CD8-positive, alpha-beta memory T cell (primary cell): ENCODE data around the gene NFE2L1. TPM values are rescaled to one million over a fixed set of nuclear protein-coding genes. Genes with fewer than 3 reads are reported as not detected.
A peak's percentile ranks its signal among the peaks of the same experiment; 100 is the strongest.

Source experiments
- CTCF ChIA-PET: fragments of 350-600 bp; sonication (Branson Sonifier 250); formaldehyde crosslinking; loops from one replicate; lab custom pipeline; 2021; ENCODE audit warnings: antibody characterized with exemption; lab: Charles Lee
- POLR2A ChIA-PET: fragments of 350-600 bp; sonication (Branson Sonifier 250); formaldehyde crosslinking; loops from one replicate; lab custom pipeline; 2021; ENCODE audit warnings: antibody characterized with exemption; lab: Charles Lee
- DNase-seq, 5 donors: peaks; one replicate each; pipeline versions ENCODE4 v3.0.0 to v3.0.0-alpha.2; 2020 to 2022; ENCODE audit warnings: mixed read lengths in 1 of 5
- H3K27ac ChIP-seq: one replicate; pipeline ENCODE4 v1.7.0; 2013; ENCODE audit warnings: low read depth, mild to moderate bottlenecking, low read length, moderate library complexity
- H3K27me3 ChIP-seq: 2 replicates; pipeline ENCODE4 v1.7.0; 2013; ENCODE audit warnings: low read length, mild to moderate bottlenecking; ENCODE audit not compliant: insufficient read depth, poor library complexity, severe bottlenecking
- H3K36me3 ChIP-seq: 2 replicates; pipeline ENCODE4 v1.7.0; 2013; ENCODE audit warnings: mild to moderate bottlenecking, low read length, moderate library complexity; ENCODE audit not compliant: insufficient read depth
- H3K4me1 ChIP-seq: 2 replicates; pipeline ENCODE4 v1.7.0; 2013; ENCODE audit warnings: mild to moderate bottlenecking, low read length, moderate library complexity; ENCODE audit not compliant: insufficient read depth
- H3K4me3 ChIP-seq: 2 replicates; pipeline ENCODE4 v1.7.0; 2013; ENCODE audit warnings: mild to moderate bottlenecking, low read length
- H3K9me3 ChIP-seq: 2 replicates; pipeline ENCODE4 v1.7.0; 2013; ENCODE audit warnings: mild to moderate bottlenecking, low read length
- H3K27ac Mint-ChIP-seq, 8 donors: one replicate each; pipeline ENCODE4 v1.8.0; 2020 to 2021; ENCODE audit warnings: mixed read lengths in 8 of 8, mild to moderate bottlenecking in 6 of 8, inconsistent platforms in 3 of 8, moderate library complexity in 3 of 8
- H3K27me3 Mint-ChIP-seq, 2 donors: one replicate each; pipeline ENCODE4 v1.8.0; 2020 to 2021; ENCODE audit warnings: mixed read lengths in 2 of 2, mild to moderate bottlenecking in 1 of 2, moderate library complexity in 1 of 2
- H3K36me3 Mint-ChIP-seq, 3 donors: one replicate each; pipeline ENCODE4 v1.8.0; 2020 to 2021; ENCODE audit warnings: mixed read lengths in 3 of 3, inconsistent platforms in 1 of 3, mild to moderate bottlenecking in 1 of 3
- H3K4me1 Mint-ChIP-seq, 3 donors: one replicate each; pipeline ENCODE4 v1.8.0; 2020 to 2021; ENCODE audit warnings: mixed read lengths in 3 of 3, inconsistent platforms in 1 of 3, mild to moderate bottlenecking in 1 of 3
- H3K4me3 Mint-ChIP-seq, 7 donors: one replicate each; pipeline ENCODE4 v1.8.0; 2020 to 2021; ENCODE audit warnings: mixed read lengths in 7 of 7, mild to moderate bottlenecking in 6 of 7, moderate library complexity in 4 of 7, inconsistent platforms in 2 of 7
- H3K9me3 Mint-ChIP-seq, 5 donors: one replicate each; pipeline ENCODE4 v1.8.0; 2020 to 2022; ENCODE audit warnings: mixed read lengths in 5 of 5, mild to moderate bottlenecking in 3 of 5, moderate library complexity in 2 of 5, inconsistent platforms in 1 of 5
- polyA plus RNA-seq: library from polyadenylated mRNA; unstranded; fragments of 300-500 nt; fragmentation: Illumina TruSeq; gene quantifications from one replicate; pipeline ENCODE4 v1.2.3, GENCODE V29; 2021
- total RNA-seq, 2 experiments: library from RNA; stranded (reverse); gene quantifications; one replicate each; pipeline ENCODE4 v1.2.3, GENCODE V29; 2021

The NFE2L1 gene
- total and polyA plus RNA-seq, 3 experiments from 2014 or later, result 13.1 to 98.4 (median 94.5) TPM

GRCh38 chr17:48051706-48052486 is 3.7 kb downstream of the NFE2L1 start:
- H3K27me3 ChIP-seq, result no peaks in the 10 kb centered on the region
- H3K4me1 Mint-ChIP-seq, result peaks cover 63 to 74% (median 70%) of the 10 kb centered on the region in 3 donors
- no peak overlapping the region for H3K4me3 Mint-ChIP-seq
- peaks cover 48% of the 10 kb centered on the region for H3K4me1 ChIP-seq
- CTCF ChIA-PET, result interaction anchor here (0.6 to 1.2 kb wide), 3 partner anchors 8 to 102 kb away, joined by 3 read pairs; no protein-coding TSS in a partner anchor
- H3K9me3 ChIP-seq, result no peaks in the 10 kb centered on the region
- no peaks in the 10 kb centered on the region for H3K9me3 Mint-ChIP-seq
- H3K4me3 ChIP-seq, result no peak overlapping the region
- POLR2A ChIA-PET, result no interaction called here
- H3K36me3 Mint-ChIP-seq, result peaks cover 4 to 73% (median 17%) of the 10 kb centered on the region in 3 donors
- H3K27ac Mint-ChIP-seq, result peak overlapping the region in 4 of 8 donors; percentile 4 to 74 (median 28)
- DNase-seq, result no peak
- H3K27me3 Mint-ChIP-seq, result peaks cover 0 to 4% of the 10 kb centered on the region in 2 donors
- H3K27ac ChIP-seq, result no peak overlapping the region
- peaks cover 35% of the 10 kb centered on the region for H3K36me3 ChIP-seq

DNA sequence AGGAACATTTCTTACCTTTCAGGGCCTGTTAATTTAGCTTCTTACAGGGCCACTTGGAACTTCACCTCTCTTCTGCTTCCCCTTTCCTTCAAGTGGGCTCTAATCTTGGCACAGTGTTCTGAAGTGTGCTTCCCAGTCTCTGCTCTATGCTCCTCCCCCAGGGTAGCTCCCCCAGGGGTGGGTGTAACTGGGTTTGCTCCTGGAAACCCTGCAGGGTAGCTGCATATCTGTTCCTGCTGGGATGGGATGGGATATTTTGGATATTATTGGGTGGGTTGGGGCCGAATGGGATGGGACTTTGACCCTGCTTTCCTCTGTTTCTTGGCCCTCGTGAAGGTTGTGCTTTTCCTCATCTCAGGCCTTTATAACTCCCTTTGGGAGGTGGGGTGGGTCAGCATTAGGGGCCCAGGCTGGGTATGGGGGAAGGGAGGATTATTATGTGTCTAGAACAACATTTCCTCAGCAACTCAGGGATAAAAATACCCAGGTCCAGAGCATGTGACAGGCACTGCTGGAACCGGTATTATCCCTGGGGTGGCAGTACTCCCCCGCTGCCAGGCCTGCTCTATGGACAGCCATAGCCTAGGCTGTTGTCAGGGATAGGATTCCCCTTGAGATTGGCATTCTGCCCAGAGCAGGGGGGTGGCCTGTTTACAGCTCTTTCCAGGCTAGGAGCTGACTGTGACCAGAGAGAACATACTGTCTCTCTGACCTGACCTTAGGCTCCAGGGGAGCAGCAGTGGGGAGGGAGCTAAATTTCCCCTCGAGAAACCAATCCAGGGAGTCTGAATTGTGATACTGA is 5.0 kb downstream of the NFE2L1 start:
- Mint-ChIP-seq H3K36me3 (peaks cover 4 to 79% (median 21%) of the 10 kb centered on the region in 3 donors), H3K27ac (peak overlapping the region in 5 of 8 donors; percentile 29 to 74 (median 47)), H3K9me3 (no peaks in the 10 kb centered on the region), H3K4me1 (peaks cover 56 to 64% (median 59%) of the 10 kb centered on the region in 3 donors), H3K27me3 (peaks cover 0 to 1% of the 10 kb centered on the region in 2 donors), H3K4me3 (no peak overlapping the region)
- no peaks in the 10 kb centered on the region for H3K9me3 ChIP-seq
- peaks cover 43% of the 10 kb centered on the region for H3K4me1 ChIP-seq
- H3K27me3 ChIP-seq, result no peaks in the 10 kb centered on the region
- no peak overlapping the region for H3K27ac ChIP-seq
- ChIA-PET POLR2A (interaction anchor here (0.6 kb wide), 1 partner anchor 20 kb away, joined by 3 read pairs; no protein-coding TSS in a partner anchor), CTCF (interaction anchor here (1.2 kb wide), 2 partner anchors 9 to 28 kb away, joined by 3 read pairs; no protein-coding TSS in a partner anchor)
- no peak for DNase-seq
- H3K36me3 ChIP-seq, result peaks cover 47% of the 10 kb centered on the region
- no peak overlapping the region for H3K4me3 ChIP-seq

DNA sequence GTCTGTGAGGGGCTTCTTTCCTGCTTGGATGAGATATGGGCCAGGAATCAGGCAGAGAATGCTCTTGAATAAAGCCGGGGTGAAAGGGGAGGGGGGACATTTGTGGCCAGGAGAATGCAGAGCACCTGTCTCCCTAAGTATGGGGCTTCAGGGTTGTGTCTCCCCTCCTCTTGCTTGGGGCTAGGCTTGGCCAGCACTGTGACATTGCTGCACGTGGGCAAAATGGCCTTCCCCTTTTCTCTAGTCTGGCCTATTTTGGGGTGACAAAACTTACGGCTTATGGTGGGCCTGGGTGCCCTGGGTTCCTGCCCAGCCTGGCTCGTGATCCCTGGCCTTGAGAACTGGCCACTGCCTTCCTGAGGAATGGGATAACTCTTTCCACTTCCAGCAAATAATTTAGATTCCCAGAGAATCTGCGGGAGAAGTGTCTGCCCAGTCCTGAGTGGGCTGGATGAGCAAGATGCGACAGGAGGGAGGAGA is 5.6 kb downstream of the NFE2L1 start:
- H3K27ac ChIP-seq, result no peak overlapping the region
- H3K4me1 Mint-ChIP-seq, result peaks cover 54 to 63% (median 57%) of the 10 kb centered on the region in 3 donors
- H3K9me3 Mint-ChIP-seq, result no peaks in the 10 kb centered on the region
- H3K27me3 Mint-ChIP-seq, result no peaks in the 10 kb centered on the region
- peaks cover 42% of the 10 kb centered on the region for H3K4me1 ChIP-seq
- no peaks in the 10 kb centered on the region for H3K27me3 ChIP-seq
- DNase-seq, result no peak
- no peak overlapping the region for H3K4me3 ChIP-seq
- H3K4me3 Mint-ChIP-seq, result no peak overlapping the region
- peak overlapping the region in 1 of 8 donors; percentile 74 for H3K27ac Mint-ChIP-seq
- peaks cover 54% of the 10 kb centered on the region for H3K36me3 ChIP-seq
- POLR2A ChIA-PET, result no interaction called here
- H3K36me3 Mint-ChIP-seq, result peaks cover 4 to 81% (median 22%) of the 10 kb centered on the region in 3 donors
- CTCF ChIA-PET, result no interaction called here
- H3K9me3 ChIP-seq, result no peaks in the 10 kb centered on the region

DNA sequence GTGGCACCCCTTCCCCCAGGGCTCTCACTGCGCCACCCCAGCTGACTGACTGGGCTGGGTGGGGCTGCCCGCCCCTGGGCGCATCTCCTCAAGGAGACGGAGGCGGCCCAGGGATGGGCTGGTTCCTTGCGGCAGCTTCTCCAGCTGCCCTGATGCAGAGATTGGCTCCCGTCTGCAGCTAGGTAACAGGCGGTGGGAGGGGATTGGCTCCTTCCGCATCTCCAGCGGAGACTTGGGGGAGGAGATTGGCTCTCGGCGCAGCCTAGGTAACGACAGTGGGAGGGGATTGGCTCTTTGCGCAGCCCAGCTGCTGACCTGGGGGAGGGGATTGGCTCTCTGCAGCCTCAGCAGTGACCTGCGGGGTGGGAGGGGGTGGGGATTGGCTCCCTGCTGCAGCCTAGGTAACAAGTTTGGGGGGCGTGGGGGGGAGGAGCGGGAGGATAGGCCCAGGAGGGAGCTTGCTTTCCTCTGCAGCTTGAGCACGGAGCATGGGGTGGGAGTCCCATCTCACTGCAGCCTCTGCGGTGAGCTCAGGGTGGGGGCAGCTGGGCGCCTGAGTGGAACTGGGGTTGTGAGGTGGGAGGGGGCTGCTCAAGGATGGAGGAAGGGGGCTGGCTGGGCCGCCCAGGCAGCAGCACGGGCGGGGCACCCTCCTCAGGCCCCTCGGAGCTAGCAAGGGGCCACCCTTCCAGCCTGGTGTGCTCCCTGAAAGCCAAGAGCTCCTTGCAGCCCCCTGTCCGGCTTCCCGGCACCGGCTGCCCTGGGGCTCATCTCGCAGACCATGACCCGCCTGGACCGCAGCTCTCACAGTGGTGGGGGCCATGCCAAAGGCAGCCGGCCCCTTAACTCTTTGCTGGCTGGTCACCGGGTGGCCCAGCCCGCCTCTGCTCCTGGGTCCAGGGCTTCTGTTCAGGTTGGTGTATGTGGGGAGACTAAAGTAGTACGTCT is 6.4 kb downstream of the NFE2L1 start:
- peaks cover 48 to 56% (median 50%) of the 10 kb centered on the region in 3 donors for H3K4me1 Mint-ChIP-seq
- no peak for DNase-seq
- Histone ChIP-seq H3K27me3 (no peaks in the 10 kb centered on the region), H3K27ac (peak overlapping the region; percentile 35), H3K4me3 (no peak overlapping the region), H3K36me3 (peaks cover 61% of the 10 kb centered on the region), H3K9me3 (no peaks in the 10 kb centered on the region), H3K4me1 (peaks cover 35% of the 10 kb centered on the region)
- CTCF ChIA-PET, result interaction anchor here (0.8 kb wide), 1 partner anchor 57 kb away, joined by 3 read pairs; no protein-coding TSS in a partner anchor
- peaks cover 4 to 85% (median 22%) of the 10 kb centered on the region in 3 donors for H3K36me3 Mint-ChIP-seq
- POLR2A ChIA-PET, result no interaction called here
- H3K4me3 Mint-ChIP-seq, result no peak overlapping the region
- H3K9me3 Mint-ChIP-seq, result no peaks in the 10 kb centered on the region
- no peaks in the 10 kb centered on the region for H3K27me3 Mint-ChIP-seq
- H3K27ac Mint-ChIP-seq, result peak overlapping the region in 2 of 8 donors; percentile 29 to 77

DNA sequence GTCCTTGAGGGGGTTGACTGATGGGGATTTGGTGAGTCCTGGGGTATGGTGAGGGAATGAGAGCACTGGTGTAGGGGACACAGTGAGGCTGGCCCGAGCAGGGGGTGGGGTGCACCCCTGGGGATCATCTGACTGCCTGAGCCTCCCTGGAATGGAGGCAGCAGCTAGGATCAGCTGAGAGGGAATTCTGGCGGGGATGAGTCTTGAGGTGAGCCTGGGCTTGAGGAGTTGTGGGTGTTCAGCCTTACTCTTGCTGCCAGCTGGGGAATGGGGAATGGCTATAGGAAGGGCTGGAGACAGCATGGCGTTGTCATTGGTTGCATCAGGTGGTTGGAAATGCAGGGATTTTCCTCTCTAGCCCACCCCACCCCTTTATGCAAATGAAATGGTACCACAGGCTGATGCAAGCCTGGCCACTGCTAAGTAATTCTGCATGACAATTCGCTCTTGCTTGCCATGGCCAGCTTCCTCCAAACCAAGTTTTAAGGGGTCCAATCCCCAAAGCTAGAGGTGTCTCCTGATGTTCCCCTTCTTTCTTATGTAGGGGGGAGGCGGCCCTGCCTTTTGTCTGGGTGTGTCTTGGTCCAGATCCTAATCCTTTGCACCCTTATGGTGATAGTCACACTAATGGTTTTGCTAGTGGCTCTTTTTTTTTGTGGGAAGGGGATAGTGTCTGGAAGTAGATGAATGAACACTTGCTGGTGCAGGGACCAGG is 7.5 kb downstream of the NFE2L1 start:
- H3K4me3 ChIP-seq, result no peak overlapping the region
- H3K9me3 Mint-ChIP-seq, result no peaks in the 10 kb centered on the region
- CTCF ChIA-PET, result interaction anchor here (0.7 kb wide), 1 partner anchor 24 kb away, joined by 3 read pairs; no protein-coding TSS in a partner anchor
- no peaks in the 10 kb centered on the region for H3K9me3 ChIP-seq
- peaks cover 61% of the 10 kb centered on the region for H3K36me3 ChIP-seq
- DNase-seq, result no peak
- H3K27me3 Mint-ChIP-seq, result no peaks in the 10 kb centered on the region
- H3K4me1 Mint-ChIP-seq, result peaks cover 38 to 45% (median 39%) of the 10 kb centered on the region in 3 donors
- H3K27me3 ChIP-seq, result no peaks in the 10 kb centered on the region
- H3K4me1 ChIP-seq, result peaks cover 28% of the 10 kb centered on the region
- peak overlapping the region in 5 of 8 donors; percentile 29 to 82 (median 73) for H3K27ac Mint-ChIP-seq
- H3K36me3 Mint-ChIP-seq, result peaks cover 1 to 89% (median 23%) of the 10 kb centered on the region in 3 donors
- POLR2A ChIA-PET, result no interaction called here
- H3K4me3 Mint-ChIP-seq, result peak overlapping the region in 1 of 7 donors; percentile 55
- H3K27ac ChIP-seq, result peak overlapping the region; percentile 35

DNA sequence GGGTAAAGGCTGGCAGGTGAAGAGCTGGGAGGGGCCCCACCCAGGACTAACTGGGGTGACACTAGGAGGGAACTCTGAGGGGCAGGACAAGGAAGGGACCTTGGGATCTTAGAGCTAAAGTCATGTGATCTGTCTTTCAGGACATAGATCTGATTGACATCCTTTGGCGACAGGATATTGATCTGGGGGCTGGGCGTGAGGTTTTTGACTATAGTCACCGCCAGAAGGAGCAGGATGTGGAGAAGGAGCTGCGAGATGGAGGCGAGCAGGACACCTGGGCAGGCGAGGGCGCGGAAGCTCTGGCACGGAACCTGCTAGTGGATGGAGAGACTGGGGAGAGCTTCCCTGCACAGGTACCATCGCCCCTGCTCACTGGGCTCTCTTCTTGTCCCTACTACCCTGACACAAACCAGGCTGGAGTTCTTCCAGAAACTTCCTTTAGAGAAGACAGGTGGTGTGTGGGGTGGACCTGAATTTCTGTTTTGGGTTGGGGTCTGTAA is 8.1 kb downstream of the NFE2L1 start:
- H3K4me1 ChIP-seq, result peaks cover 25% of the 10 kb centered on the region
- peaks cover 33 to 39% (median 36%) of the 10 kb centered on the region in 3 donors for H3K4me1 Mint-ChIP-seq
- H3K36me3 ChIP-seq, result peaks cover 55% of the 10 kb centered on the region
- no peak overlapping the region for H3K4me3 ChIP-seq
- DNase-seq, result no peak
- H3K4me3 Mint-ChIP-seq, result no peak overlapping the region
- H3K9me3 Mint-ChIP-seq, result no peaks in the 10 kb centered on the region
- peak overlapping the region; percentile 35 for H3K27ac ChIP-seq
- peak overlapping the region in 4 of 8 donors; percentile 22 to 91 (median 76) for H3K27ac Mint-ChIP-seq
- H3K36me3 Mint-ChIP-seq, result peaks cover 0 to 86% (median 24%) of the 10 kb centered on the region in 3 donors
- no peaks in the 10 kb centered on the region for H3K27me3 ChIP-seq
- H3K9me3 ChIP-seq, result no peaks in the 10 kb centered on the region
- CTCF ChIA-PET, result no interaction called here
- H3K27me3 Mint-ChIP-seq, result no peaks in the 10 kb centered on the region
- POLR2A ChIA-PET, result no interaction called here
